SU-DHL-6 (cell line): ENCODE measurements around the gene MRPS6.

Source experiments
- H2AFZ ChIP-seq: fragments of 200-600 bp; sonication (generic); 2 replicates; pipeline ENCODE4 v1.6.1; 2014; ENCODE audit warnings: low read depth, mild to moderate bottlenecking, moderate library complexity, mixed read lengths, antibody characterized with exemption, low read length; ENCODE audit not compliant: severe bottlenecking
- H3F3A ChIP-seq: fragments of 200-600 bp; shearing (Covaris generic); 2 replicates; pipeline ENCODE4 v1.6.0; 2016; ENCODE audit warnings: antibody characterized with exemption, mild to moderate bottlenecking; ENCODE audit not compliant: insufficient read depth
- H3K27ac ChIP-seq: fragments of 200-600 bp; sonication (generic); 2 replicates; pipeline ENCODE4 v1.5.1; 2016; ENCODE audit warnings: low read depth, mild to moderate bottlenecking, low read length, moderate library complexity, mixed read lengths
- H3K27me3 ChIP-seq: fragments of 200-600 bp; sonication (generic), shearing (Covaris generic); 2 replicates; pipeline ENCODE4 v1.6.0; 2014; ENCODE audit warnings: mild to moderate bottlenecking, low read length
- H3K36me3 ChIP-seq: fragments of 200-600 bp; sonication (generic); 2 replicates; pipeline ENCODE4 v1.6.1; 2014; ENCODE audit warnings: mild to moderate bottlenecking, low read length, mixed read lengths
- H3K4me2 ChIP-seq: fragments of 300-600, 200-600 bp; shearing (Covaris generic), sonication (generic); 2 replicates; pipeline ENCODE4 v1.6.0; 2014; ENCODE audit warnings: low read length, low read depth, mild to moderate bottlenecking; ENCODE audit not compliant: poor library complexity, severe bottlenecking
- H3K4me3 ChIP-seq: fragments of 200-600 bp; sonication (generic); 2 replicates; pipeline ENCODE4 v1.5.1; 2014; ENCODE audit warnings: antibody characterized with exemption, low read length, mild to moderate bottlenecking, mixed read lengths; ENCODE audit not compliant: insufficient read depth, poor library complexity, severe bottlenecking
- H3K79me2 ChIP-seq: fragments of 200-600 bp; sonication (generic); 2 replicates; pipeline ENCODE4 v1.6.1; 2014; ENCODE audit warnings: mild to moderate bottlenecking, low read length, moderate library complexity; ENCODE audit not compliant: insufficient read depth
- H3K9ac ChIP-seq: fragments of 200-600 bp; sonication (generic); 2 replicates; pipeline ENCODE4 v1.7.0; 2014; ENCODE audit warnings: mild to moderate bottlenecking, low read length
- H3K9me2 ChIP-seq: fragments of 200-600 bp; sonication (generic); replicated peaks from 2 replicates; pipeline ENCODE4 v1.6.1; 2014; ENCODE audit warnings: low read length; ENCODE audit not compliant: insufficient read depth
- H3K9me3 ChIP-seq: fragments of 200-600 bp; sonication (generic); 2 replicates; pipeline ENCODE4 v1.6.1; 2014; ENCODE audit warnings: low read length, mixed read lengths; ENCODE audit not compliant: insufficient read depth
- H4K20me1 ChIP-seq: fragments of 200-600 bp; sonication (generic); 2 replicates; pipeline ENCODE4 v1.6.1; 2014; ENCODE audit warnings: low read depth, mild to moderate bottlenecking, antibody characterized with exemption, low read length, moderate library complexity, mixed read lengths
- EZH2phosphoT487 ChIP-seq: fragments of 200-600 bp; sonication (generic), shearing (Covaris generic); conservative IDR thresholded peaks from 2 replicates; pipeline ENCODE4 v1.6.1; 2018; ENCODE audit warnings: mild to moderate bottlenecking, antibody characterized with exemption, low read length, moderate library complexity, mixed read lengths
- TF ChIP-seq, protein P1 (sequence below): fragments of 200-600 bp; sonication (generic); IDR thresholded peaks from one replicate; pipeline ENCODE4 v1.5.1; 2017; ENCODE audit warnings: antibody characterized with exemption, mild to moderate bottlenecking, low read length, moderate library complexity; ENCODE audit not compliant: insufficient read depth, poor library complexity, severe bottlenecking

The MRPS6 gene

DNA sequence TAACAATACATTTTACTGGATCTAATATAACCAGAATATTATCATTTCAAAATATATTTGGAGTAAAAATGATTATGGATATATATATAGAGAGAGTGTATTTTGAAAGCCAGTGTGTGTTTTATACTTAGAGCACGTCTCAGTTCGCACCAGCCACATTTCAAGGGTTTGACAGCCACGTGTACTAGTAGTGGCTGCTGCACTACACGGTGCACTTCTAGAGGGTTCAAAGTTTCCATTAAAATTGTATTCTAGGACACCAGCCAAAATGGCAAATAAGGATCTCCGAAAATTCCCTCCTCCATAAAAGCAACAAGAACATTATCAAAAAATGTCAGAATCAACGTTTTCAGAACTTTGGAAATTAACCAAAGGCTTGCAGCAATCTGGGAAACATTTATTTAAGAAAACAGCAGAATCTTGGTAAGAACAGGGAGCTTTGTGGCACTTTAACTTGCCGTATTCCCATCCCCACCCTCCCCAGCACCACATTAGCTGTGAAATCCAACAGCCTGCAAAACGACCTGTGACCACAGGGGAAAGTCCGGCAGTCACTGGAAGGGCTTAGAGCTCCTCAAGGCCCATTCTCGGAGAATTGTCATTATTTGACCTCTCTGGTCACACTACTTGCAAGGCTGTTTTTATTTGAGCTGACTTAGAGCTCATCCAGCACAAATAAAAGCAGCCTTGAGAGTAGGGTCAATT, 33.5 kb upstream of the MRPS6 start:
- H3K4me2 ChIP-seq: no peak overlapping the region
- H3K9me2 ChIP-seq: no peaks in the 10 kb centered on the region
- H3K79me2 ChIP-seq: no peaks in the 10 kb centered on the region
- no peak overlapping the region for H3K27ac ChIP-seq
- no peaks in the 10 kb centered on the region for H4K20me1 ChIP-seq
- H3K9ac ChIP-seq: no peak overlapping the region
- TF ChIP-seq, protein P1, sequence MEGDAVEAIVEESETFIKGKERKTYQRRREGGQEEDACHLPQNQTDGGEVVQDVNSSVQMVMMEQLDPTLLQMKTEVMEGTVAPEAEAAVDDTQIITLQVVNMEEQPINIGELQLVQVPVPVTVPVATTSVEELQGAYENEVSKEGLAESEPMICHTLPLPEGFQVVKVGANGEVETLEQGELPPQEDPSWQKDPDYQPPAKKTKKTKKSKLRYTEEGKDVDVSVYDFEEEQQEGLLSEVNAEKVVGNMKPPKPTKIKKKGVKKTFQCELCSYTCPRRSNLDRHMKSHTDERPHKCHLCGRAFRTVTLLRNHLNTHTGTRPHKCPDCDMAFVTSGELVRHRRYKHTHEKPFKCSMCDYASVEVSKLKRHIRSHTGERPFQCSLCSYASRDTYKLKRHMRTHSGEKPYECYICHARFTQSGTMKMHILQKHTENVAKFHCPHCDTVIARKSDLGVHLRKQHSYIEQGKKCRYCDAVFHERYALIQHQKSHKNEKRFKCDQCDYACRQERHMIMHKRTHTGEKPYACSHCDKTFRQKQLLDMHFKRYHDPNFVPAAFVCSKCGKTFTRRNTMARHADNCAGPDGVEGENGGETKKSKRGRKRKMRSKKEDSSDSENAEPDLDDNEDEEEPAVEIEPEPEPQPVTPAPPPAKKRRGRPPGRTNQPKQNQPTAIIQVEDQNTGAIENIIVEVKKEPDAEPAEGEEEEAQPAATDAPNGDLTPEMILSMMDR: no peak
- no peak for TF ChIP-seq EZH2phosphoT487
- H3K9me3 ChIP-seq: no peaks in the 10 kb centered on the region
- H3K36me3 ChIP-seq: no peaks in the 10 kb centered on the region
- H3K27me3 ChIP-seq: no peaks in the 10 kb centered on the region
- no peak overlapping the region for H2AFZ ChIP-seq
- H3F3A ChIP-seq: no peaks in the 10 kb centered on the region
- no peak overlapping the region for H3K4me3 ChIP-seq

DNA sequence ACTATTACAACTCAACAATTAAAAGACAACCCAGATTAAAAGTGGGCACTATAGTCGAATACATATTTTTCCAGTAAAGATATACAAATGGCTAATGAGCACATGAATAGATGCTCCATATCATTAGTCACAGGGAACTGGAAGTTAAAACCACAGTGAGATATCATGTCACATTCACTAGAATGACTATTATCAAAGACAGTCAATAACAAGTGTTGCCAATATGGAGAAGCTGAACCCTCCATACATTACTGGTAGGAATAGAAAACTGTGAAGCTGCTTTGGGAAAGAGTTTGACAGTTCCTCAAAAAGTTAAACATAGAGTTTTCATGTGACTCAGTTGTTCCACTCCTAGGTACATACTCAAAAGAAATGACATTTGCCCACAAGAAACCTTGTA, 30.6 kb upstream of the MRPS6 start:
- no peaks in the 10 kb centered on the region for H3K9me3 ChIP-seq
- H3K27ac ChIP-seq: no peak overlapping the region
- H3K9ac ChIP-seq: no peak overlapping the region
- H2AFZ ChIP-seq: no peak overlapping the region
- no peaks in the 10 kb centered on the region for H3F3A ChIP-seq
- H3K27me3 ChIP-seq: no peaks in the 10 kb centered on the region
- H4K20me1 ChIP-seq: no peaks in the 10 kb centered on the region
- no peak overlapping the region for H3K4me3 ChIP-seq
- TF ChIP-seq, protein P1: no peak
- TF ChIP-seq EZH2phosphoT487: no peak
- H3K79me2 ChIP-seq: no peaks in the 10 kb centered on the region
- H3K4me2 ChIP-seq: no peak overlapping the region
- H3K9me2 ChIP-seq: no peaks in the 10 kb centered on the region
- no peaks in the 10 kb centered on the region for H3K36me3 ChIP-seq

DNA sequence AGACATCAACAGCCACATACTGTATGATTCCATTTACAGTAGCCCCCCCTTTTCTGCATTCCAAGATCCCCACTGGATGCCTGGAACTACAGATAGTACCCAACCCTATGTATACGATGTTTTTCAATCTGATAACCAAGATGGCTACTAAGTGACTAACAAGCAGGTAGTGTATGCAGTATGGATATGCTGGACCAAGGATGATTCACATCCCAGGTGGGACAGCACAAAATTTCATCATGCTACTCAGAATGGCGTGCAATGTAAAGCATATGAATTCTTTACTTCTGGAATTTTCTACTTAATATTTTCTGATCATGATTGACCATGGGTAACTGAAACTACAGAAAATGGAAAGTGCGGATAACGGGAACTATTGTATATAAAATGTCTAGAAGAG, 30.0 kb upstream of the MRPS6 start:
- Histone ChIP-seq H3K27me3 (no peaks in the 10 kb centered on the region), H3K27ac (no peak overlapping the region), H3K4me3 (no peak overlapping the region), H3K9me2 (no peaks in the 10 kb centered on the region), H4K20me1 (no peaks in the 10 kb centered on the region), H3K79me2 (no peaks in the 10 kb centered on the region), H3K9ac (no peak overlapping the region), H3K4me2 (no peak overlapping the region), H3K9me3 (no peaks in the 10 kb centered on the region), H3F3A (no peaks in the 10 kb centered on the region), H2AFZ (no peak overlapping the region), H3K36me3 (no peaks in the 10 kb centered on the region)
- TF ChIP-seq, protein P1: no peak
- TF ChIP-seq EZH2phosphoT487: no peak
